CD4-positive, alpha-beta T cell (primary cell): ENCODE measurements around the gene MKNK2. TPM values are rescaled to one million over a fixed set of nuclear protein-coding genes. Genes with fewer than 3 reads are reported as not detected.

Experiments used
- ATAC-seq: fragments of 200-7000 bp; cut with Tn5 transposase; one replicate; pipeline ENCODE4 v1.10.0; 2022; ENCODE audit warnings: mild to moderate bottlenecking; ENCODE audit not compliant: poor library complexity
- CTCF ChIA-PET: fragments of 350-600 bp; sonication (Branson Sonifier 250); formaldehyde crosslinking; loops from one replicate; lab custom pipeline; 2021; ENCODE audit warnings: antibody characterized with exemption, inconsistent platforms; lab: Charles Lee
- POLR2A ChIA-PET: fragments of 350-600 bp; sonication (Branson Sonifier 250); formaldehyde crosslinking; loops from one replicate; lab custom pipeline; 2021; ENCODE audit warnings: antibody characterized with exemption, inconsistent platforms; lab: Charles Lee
- DNase-seq, 14 experiments: peaks; one replicate each; pipeline ENCODE4 v3.0.0-alpha.2; 2013 to 2020; ENCODE audit warnings: mixed read lengths in 2 of 14
- H3K27ac ChIP-seq, 2 donors: one replicate each; pipeline versions ENCODE4 v1.5.1 to v1.7.0; 2013; ENCODE audit warnings: low read length in 2 of 2, low read depth in 1 of 2, mild to moderate bottlenecking in 1 of 2
- H3K27me3 ChIP-seq, 2 experiments: 1 replicate in 1 of 2; 2 replicates in 1 of 2; pipeline versions ENCODE4 v1.6.1 to v1.7.0; 2013; ENCODE audit warnings: low read length in 2 of 2, control low read depth in 1 of 2, mild to moderate bottlenecking in 1 of 2, moderate library complexity in 1 of 2; ENCODE audit not compliant: insufficient read depth in 2 of 2, control insufficient read depth in 1 of 2
- H3K36me3 ChIP-seq: one replicate; pipeline ENCODE4 v1.6.1; 2013; ENCODE audit warnings: low read length, control low read depth; ENCODE audit not compliant: insufficient read depth
- H3K4me1 ChIP-seq: one replicate; pipeline ENCODE4 v1.6.1; 2013; ENCODE audit warnings: low read length, control low read depth; ENCODE audit not compliant: insufficient read depth
- H3K4me3 ChIP-seq: one replicate; pipeline ENCODE4 v1.5.1; 2013; ENCODE audit warnings: mild to moderate bottlenecking, low read length, moderate library complexity
- H3K9me3 ChIP-seq, 2 experiments: 1 replicate in 1 of 2; 2 replicates in 1 of 2; pipeline versions ENCODE4 v1.6.1 to v1.7.0; 2013; ENCODE audit warnings: low read length in 2 of 2, mild to moderate bottlenecking in 2 of 2, control low read depth in 1 of 2, moderate library complexity in 1 of 2; ENCODE audit not compliant: control insufficient read depth in 1 of 2, insufficient read depth in 1 of 2
- H3K27ac Mint-ChIP-seq: one replicate; pipeline ENCODE4 v1.8.0; 2020; ENCODE audit warnings: mixed read lengths
- H3K27me3 Mint-ChIP-seq: one replicate; pipeline ENCODE4 v1.8.0; 2021; ENCODE audit warnings: mixed read lengths
- H3K36me3 Mint-ChIP-seq: one replicate; pipeline ENCODE4 v1.8.0; 2021; ENCODE audit warnings: low read depth, mixed read lengths
- H3K4me1 Mint-ChIP-seq: one replicate; pipeline ENCODE4 v1.8.0; 2021; ENCODE audit warnings: low read depth, mixed read lengths
- H3K4me3 Mint-ChIP-seq: one replicate; pipeline ENCODE4 v1.8.0; 2020; ENCODE audit warnings: mild to moderate bottlenecking, mixed read lengths
- H3K9me3 Mint-ChIP-seq: one replicate; pipeline ENCODE4 v1.8.0; 2020; ENCODE audit warnings: mixed read lengths
- CTCF ChIP-seq: fragments of 200-600 bp; IDR thresholded peaks from one replicate; pipeline ENCODE4 v1.8.0; 2022; ENCODE audit warnings: antibody characterized with exemption, mild to moderate bottlenecking
- intact Hi-C, 2 experiments: fragments of 100-400 bp; cut with DNase I in 1 of 2; cut with micrococcal nuclease in 1 of 2; formaldehyde crosslinking; loops; one replicate each; pipeline versions ENCODE4 v1.15.1 to v1.9.0; 2023 to 2025; cut with DNase I, micrococcal nuclease
- total RNA-seq, 174 experiments: library from RNA in 2 of 174; stranded (reverse) in 2 of 174; gene quantifications; one replicate each; pipeline ENCODE4 v1.2.3 and lab custom pipeline; 2021 to 2026

MKNK2 gene
- total RNA-seq, 2 experiments from 2014 or later, result 325 to 347 TPM

DNA sequence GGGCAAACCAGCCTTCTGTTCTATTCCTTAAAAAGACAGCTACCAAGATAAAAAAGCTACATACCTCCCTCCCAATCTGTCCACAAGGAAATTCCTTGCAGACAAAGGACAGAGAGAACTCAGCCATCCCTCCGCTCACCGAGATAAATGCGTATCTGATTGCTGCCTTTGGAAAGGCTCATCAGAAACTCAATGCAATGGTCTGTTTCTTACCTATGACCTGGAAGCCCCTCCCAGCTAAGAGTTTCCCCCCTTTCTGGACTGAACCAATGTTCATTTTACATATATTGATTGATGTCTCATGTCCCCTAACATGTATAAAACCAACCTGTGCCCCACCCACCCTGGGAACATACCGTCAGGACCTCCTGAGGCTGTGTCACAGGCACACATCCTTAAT, 47.2 kb downstream of the MKNK2 start:
- intact Hi-C loops, result no loop called here
- Mint-ChIP-seq H3K4me3 (no peak overlapping the region), H3K9me3 (no peaks in the 10 kb centered on the region), H3K4me1 (no peaks in the 10 kb centered on the region), H3K27ac (no peak overlapping the region), H3K27me3 (no peaks in the 10 kb centered on the region), H3K36me3 (peaks cover 19% of the 10 kb centered on the region)
- Histone ChIP-seq H3K27ac (no peak overlapping the region), H3K4me3 (no peak overlapping the region), H3K9me3 (no peaks in the 10 kb centered on the region), H3K4me1 (no peaks in the 10 kb centered on the region), H3K36me3 (peaks cover 2% of the 10 kb centered on the region), H3K27me3 (no peaks in the 10 kb centered on the region)
- ChIA-PET POLR2A (no interaction called here), CTCF (no interaction called here)
- ATAC-seq, result no peak
- no peak for DNase-seq
- TF ChIP-seq CTCF, result no peak

GRCh38 chr19:1999856-2000515, 51.1 kb downstream of the MKNK2 start:
- Mint-ChIP-seq H3K36me3 (peaks cover 41% of the 10 kb centered on the region), H3K27ac (no peak overlapping the region), H3K4me3 (no peak overlapping the region), H3K27me3 (no peaks in the 10 kb centered on the region), H3K9me3 (no peaks in the 10 kb centered on the region), H3K4me1 (peaks cover 7% of the 10 kb centered on the region)
- peaks cover 22% of the 10 kb centered on the region for H3K36me3 ChIP-seq
- no peaks in the 10 kb centered on the region for H3K27me3 ChIP-seq
- ChIA-PET POLR2A (interaction anchor here (0.6 kb wide), 1 partner anchor 77 kb away, joined by 4 read pairs; no protein-coding TSS in a partner anchor), CTCF (no interaction called here)
- no peak overlapping the region for H3K27ac ChIP-seq
- no peak for TF ChIP-seq CTCF
- no peak for ATAC-seq
- intact Hi-C loops, result no loop called here
- no peak for DNase-seq
- no peaks in the 10 kb centered on the region for H3K9me3 ChIP-seq
- H3K4me3 ChIP-seq, result no peak overlapping the region
- no peaks in the 10 kb centered on the region for H3K4me1 ChIP-seq

DNA sequence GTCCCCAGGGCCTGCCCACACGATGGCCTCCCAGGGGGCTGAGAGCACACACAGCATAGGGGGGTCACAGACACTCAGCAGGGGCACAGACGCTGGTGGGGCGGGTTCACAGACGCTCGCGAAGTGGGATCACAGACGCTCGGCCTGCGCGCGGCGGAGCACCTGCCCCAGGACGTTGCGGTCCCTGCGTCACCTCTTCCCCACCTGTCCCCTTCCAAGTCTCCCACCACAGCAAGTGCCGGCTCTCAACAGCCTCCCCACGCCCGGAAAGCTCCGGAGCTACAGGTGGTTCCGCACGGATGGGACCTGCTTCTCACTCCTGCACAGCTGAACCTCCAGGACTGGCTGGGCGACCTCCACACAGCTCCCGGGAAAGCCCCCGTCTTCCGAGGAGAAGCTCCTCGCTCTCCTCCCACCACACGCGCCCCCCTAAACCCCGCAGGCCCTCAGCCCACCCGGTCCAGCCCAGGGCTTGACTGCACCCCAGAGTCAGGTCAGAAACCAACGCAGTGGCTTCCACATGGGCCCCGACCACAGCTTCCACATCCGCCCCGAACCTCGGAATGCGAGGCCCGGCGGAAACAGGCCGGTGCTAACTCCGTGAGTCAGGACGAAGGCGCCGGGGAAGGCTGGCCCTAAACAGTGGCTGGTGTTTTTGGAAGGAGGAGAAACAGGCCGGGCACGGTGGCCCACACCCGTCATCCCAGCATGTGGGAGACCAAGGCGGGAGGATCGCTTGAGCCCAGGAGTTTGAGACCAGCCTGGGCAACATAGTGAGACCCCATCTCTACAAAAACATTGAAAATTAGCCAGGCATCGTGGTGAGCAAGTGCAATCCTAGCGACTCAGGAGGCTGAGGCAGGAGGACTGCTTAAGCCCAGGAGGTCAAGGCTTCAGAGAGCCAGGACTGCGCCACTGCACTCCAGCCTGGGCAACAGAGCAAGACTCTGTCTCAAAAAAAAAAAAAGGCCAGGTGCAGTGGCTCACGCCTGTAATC, 52.0 kb downstream of the MKNK2 start:
- Mint-ChIP-seq H3K27ac (no peak overlapping the region), H3K4me1 (peaks cover 7% of the 10 kb centered on the region), H3K9me3 (no peaks in the 10 kb centered on the region), H3K27me3 (no peaks in the 10 kb centered on the region), H3K4me3 (no peak overlapping the region), H3K36me3 (peaks cover 47% of the 10 kb centered on the region)
- no peak for ATAC-seq
- no peak overlapping the region for H3K4me3 ChIP-seq
- CTCF ChIA-PET, result no interaction called here
- TF ChIP-seq CTCF, result no peak
- H3K27ac ChIP-seq, result no peak overlapping the region
- peak in 1 of 14 experiments; percentile 32 for DNase-seq
- intact Hi-C loops, result no loop called here
- no peaks in the 10 kb centered on the region for H3K4me1 ChIP-seq
- POLR2A ChIA-PET, result interaction anchor here (0.6 kb wide), 1 partner anchor 76 kb away, joined by 4 read pairs; no protein-coding TSS in a partner anchor
- H3K36me3 ChIP-seq, result peaks cover 22% of the 10 kb centered on the region
- H3K9me3 ChIP-seq, result no peaks in the 10 kb centered on the region
- H3K27me3 ChIP-seq, result no peaks in the 10 kb centered on the region
